DOHH2 (cell line): ENCODE data around the gene IRX4.

ENCODE experiments used
- H3F3A ChIP-seq: fragments of 200-600 bp; sonication (generic), shearing (Covaris generic); 2 replicates; pipeline ENCODE4 v1.6.0; 2016; ENCODE audit warnings: antibody characterized with exemption, mild to moderate bottlenecking; ENCODE audit not compliant: control insufficient read depth, insufficient read depth
- H3K27ac ChIP-seq: fragments of 200-600 bp; sonication (generic); 2 replicates; pipeline ENCODE4 v1.5.1; 2014; ENCODE audit warnings: low read depth, mild to moderate bottlenecking, low read length, moderate library complexity
- H3K27me3 ChIP-seq: fragments of 200-600 bp; sonication (generic); 2 replicates; pipeline ENCODE4 v1.6.1; 2014; ENCODE audit warnings: mild to moderate bottlenecking, low read length, mixed read lengths; ENCODE audit not compliant: control insufficient read depth
- H3K36me3 ChIP-seq: fragments of 200-600 bp; sonication (generic); 2 replicates; pipeline ENCODE4 v1.6.1; 2014; ENCODE audit warnings: mild to moderate bottlenecking, low read length, moderate library complexity, mixed read lengths; ENCODE audit not compliant: control insufficient read depth
- H3K4me1 ChIP-seq: fragments of 200-600 bp; sonication (generic); 2 replicates; pipeline ENCODE4 v1.6.1; 2014; ENCODE audit warnings: mild to moderate bottlenecking, low read length, mixed read lengths; ENCODE audit not compliant: control insufficient read depth
- H3K4me2 ChIP-seq: fragments of 200-600 bp; sonication (generic); 2 replicates; pipeline ENCODE4 v1.6.0; 2014; ENCODE audit warnings: mild to moderate bottlenecking, low read length, moderate library complexity
- H3K4me3 ChIP-seq: fragments of 200-600 bp; sonication (generic); 2 replicates; pipeline ENCODE4 v1.5.1; 2014; ENCODE audit warnings: mild to moderate bottlenecking, low read length, mixed read lengths
- H3K79me2 ChIP-seq: fragments of 200-600 bp; sonication (generic); 2 replicates; pipeline ENCODE4 v1.6.1; 2014; ENCODE audit warnings: mild to moderate bottlenecking, low read length, mixed read lengths; ENCODE audit not compliant: control insufficient read depth
- H3K9me2 ChIP-seq: fragments of 200-600 bp; sonication (generic); replicated peaks from 2 replicates; pipeline ENCODE4 v1.6.1; 2014; ENCODE audit warnings: mild to moderate bottlenecking, low read length, mixed read lengths; ENCODE audit not compliant: control insufficient read depth
- H3K9me3 ChIP-seq: fragments of 200-600 bp; sonication (generic); 2 replicates; pipeline ENCODE4 v1.6.1; 2014; ENCODE audit warnings: antibody characterized with exemption, low read length, mixed read lengths; ENCODE audit not compliant: control insufficient read depth, insufficient read depth
- H4K20me1 ChIP-seq: fragments of 200-600 bp; sonication (generic); 2 replicates; pipeline ENCODE4 v1.6.0; 2014; ENCODE audit warnings: low read depth, mild to moderate bottlenecking, antibody characterized with exemption, low read length, moderate library complexity; ENCODE audit not compliant: control insufficient read depth, insufficient read depth
- CTCF ChIP-seq: fragments of 200-600 bp; sonication (generic); IDR thresholded peaks from one replicate; pipeline ENCODE4 v1.5.1; 2014; ENCODE audit warnings: antibody characterized with exemption, mild to moderate bottlenecking, low read depth, low read length; ENCODE audit not compliant: poor library complexity, severe bottlenecking
- EZH2phosphoT487 ChIP-seq: fragments of 200-600 bp; sonication (generic); IDR thresholded peaks from 2 replicates; pipeline ENCODE4 v1.6.1; 2017; ENCODE audit warnings: borderline replicate concordance, mild to moderate bottlenecking, antibody characterized with exemption, low read length, moderate library complexity, mixed read lengths

The IRX4 gene

GRCh38 chr5:1923341-1923740 is 40.6 kb upstream of the IRX4 start:
- H3K4me1 ChIP-seq: no peaks in the 10 kb centered on the region
- H4K20me1 ChIP-seq: no peaks in the 10 kb centered on the region
- no peaks in the 10 kb centered on the region for H3F3A ChIP-seq
- H3K27ac ChIP-seq: no peak overlapping the region
- H3K79me2 ChIP-seq: no peaks in the 10 kb centered on the region
- H3K4me2 ChIP-seq: no peak overlapping the region
- H3K9me2 ChIP-seq: no peaks in the 10 kb centered on the region
- no peaks in the 10 kb centered on the region for H3K36me3 ChIP-seq
- H3K4me3 ChIP-seq: no peak overlapping the region
- no peaks in the 10 kb centered on the region for H3K9me3 ChIP-seq
- no peaks in the 10 kb centered on the region for H3K27me3 ChIP-seq
- TF ChIP-seq EZH2phosphoT487 (no peak), CTCF (no peak)

DNA sequence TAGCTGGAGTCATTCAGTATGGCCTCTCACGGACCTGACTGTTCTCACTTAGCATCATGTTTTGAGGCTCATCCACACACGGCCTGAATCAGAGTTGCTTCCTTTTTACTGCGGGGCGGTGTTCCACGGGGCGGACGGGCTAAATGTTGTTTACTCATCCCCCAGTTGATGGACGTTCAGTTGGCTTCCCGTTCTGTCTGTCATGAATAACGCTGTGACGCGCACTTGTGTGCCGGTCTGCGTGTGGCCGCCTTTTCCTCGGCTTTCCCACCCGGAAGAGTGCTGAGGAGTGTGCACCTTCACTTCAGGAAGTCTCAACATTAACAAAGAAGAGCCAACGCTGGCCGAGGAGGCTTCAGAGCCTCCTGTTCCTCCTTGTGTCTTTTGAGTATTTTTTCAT is 39.0 kb upstream of the IRX4 start:
- TF ChIP-seq CTCF (no peak), EZH2phosphoT487 (no peak)
- Histone ChIP-seq H3K4me3 (no peak overlapping the region), H3F3A (no peaks in the 10 kb centered on the region), H3K36me3 (no peaks in the 10 kb centered on the region), H3K27me3 (no peaks in the 10 kb centered on the region), H3K9me3 (no peaks in the 10 kb centered on the region), H3K4me2 (no peak overlapping the region), H3K79me2 (no peaks in the 10 kb centered on the region), H4K20me1 (no peaks in the 10 kb centered on the region), H3K9me2 (no peaks in the 10 kb centered on the region), H3K4me1 (no peaks in the 10 kb centered on the region), H3K27ac (no peak overlapping the region)

GRCh38 chr5:1919750-1920149 is 37.0 kb upstream of the IRX4 start:
- Histone ChIP-seq H3K4me3 (no peak overlapping the region), H3K36me3 (no peaks in the 10 kb centered on the region), H3K27me3 (no peaks in the 10 kb centered on the region), H3F3A (no peaks in the 10 kb centered on the region), H3K79me2 (no peaks in the 10 kb centered on the region), H3K9me2 (no peaks in the 10 kb centered on the region), H3K27ac (no peak overlapping the region), H3K4me1 (no peaks in the 10 kb centered on the region), H3K9me3 (no peaks in the 10 kb centered on the region), H3K4me2 (no peak overlapping the region), H4K20me1 (no peaks in the 10 kb centered on the region)
- TF ChIP-seq CTCF: no peak
- TF ChIP-seq EZH2phosphoT487: no peak

DNA sequence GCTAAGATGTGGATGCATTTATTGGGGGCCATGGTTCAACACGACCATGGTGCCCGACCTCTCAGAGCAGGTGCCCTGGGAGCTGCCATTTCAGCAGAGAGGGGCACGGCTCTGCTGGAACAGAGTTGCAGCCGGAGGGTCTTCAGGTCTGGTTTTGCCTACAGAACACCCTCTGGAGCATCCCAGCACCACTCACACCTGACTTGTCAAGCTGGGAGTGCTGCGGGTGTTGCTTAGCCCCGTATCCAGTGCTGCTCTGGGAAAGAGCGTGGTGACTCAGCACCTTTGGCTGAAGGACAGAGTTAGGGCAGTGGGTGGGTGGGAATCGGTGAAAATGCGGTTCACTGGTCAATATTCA is 36.5 kb upstream of the IRX4 start:
- H3K27me3 ChIP-seq: no peaks in the 10 kb centered on the region

More for the DNA sequence above, 36.5 kb upstream of the IRX4 start:
- Histone ChIP-seq H3K36me3 (no peaks in the 10 kb centered on the region), H3K9me3 (no peaks in the 10 kb centered on the region), H3K27ac (no peak overlapping the region), H3K9me2 (no peaks in the 10 kb centered on the region), H4K20me1 (no peaks in the 10 kb centered on the region), H3K4me1 (no peaks in the 10 kb centered on the region), H3K79me2 (no peaks in the 10 kb centered on the region), H3K4me3 (no peak overlapping the region), H3K4me2 (no peak overlapping the region), H3F3A (no peaks in the 10 kb centered on the region)
- no peak for TF ChIP-seq CTCF
- TF ChIP-seq EZH2phosphoT487: no peak
